Sigmoid colon (tissue), 7 donors: ENCODE results near the gene SUN2. TPM values are rescaled to one million over a fixed set of nuclear protein-coding genes. Genes with fewer than 3 reads are reported as not detected.

Source experiments
- DNase-seq: peaks from one replicate; pipeline ENCODE4 v3.0.0-alpha.2; 2019
- H3K27ac ChIP-seq, 4 donors: fragments of 200-600 bp; sonication (generic); one replicate each; pipeline ENCODE4 v1.5.1; 2016 to 2019; ENCODE audit warnings: mild to moderate bottlenecking in 1 of 4
- H3K27me3 ChIP-seq, 3 donors: fragments of 200-600 bp; sonication (generic); one replicate each; pipeline ENCODE4 v1.5.1; 2019; ENCODE audit warnings: mild to moderate bottlenecking in 1 of 3
- H3K36me3 ChIP-seq, 4 donors: fragments of 200-600 bp; sonication (generic); one replicate each; pipeline ENCODE4 v1.5.1; 2016 to 2019
- H3K4me1 ChIP-seq, 4 donors: fragments of 200-600 bp; sonication (generic); one replicate each; pipeline ENCODE4 v1.5.1; 2017 to 2019
- H3K4me3 ChIP-seq, 4 donors: fragments of 200-600 bp; sonication (generic); one replicate each; pipeline ENCODE4 v1.5.1; 2017 to 2019; ENCODE audit warnings: mild to moderate bottlenecking in 2 of 4, moderate library complexity in 1 of 4
- H3K9me3 ChIP-seq, 4 donors: fragments of 200-600 bp in 3 of 4; sonication (generic) in 3 of 4; one replicate each; pipeline versions ENCODE4 v1.5.1 to v1.6.1; 2013 to 2019
- EP300 ChIP-seq, 4 donors: sonication (generic); formaldehyde crosslinking; IDR thresholded peaks; one replicate each; pipeline ENCODE4 v1.6.1; 2017; ENCODE audit warnings: antibody characterized with exemption in 4 of 4
- POLR2A ChIP-seq, 2 donors: fragments of 450-650 bp; IDR thresholded peaks; one replicate each; pipeline ENCODE4 v1.6.1; 2016; ENCODE audit warnings: antibody characterized with exemption in 2 of 2, mild to moderate bottlenecking in 2 of 2, moderate library complexity in 2 of 2
- POLR2AphosphoS5 ChIP-seq, 4 donors: sonication (generic); formaldehyde crosslinking; IDR thresholded peaks; one replicate each; pipeline ENCODE4 v1.6.1; 2017; ENCODE audit warnings: antibody characterized with exemption in 4 of 4
- WGBS, 2 donors: extraction: QIAGEN DNeasy Blood & Tissue Kit; methylation state at CpG; one replicate each; pipeline ENCODE4 v1.1.7; 2013; 5-methylcytosine and 5-hydroxymethylcytosine counted together
- intact Hi-C: fragments of 100-400 bp; cut with DNase I; formaldehyde crosslinking; loops from one replicate; pipeline ENCODE4 v1.15.1; 2023
- polyA plus RNA-seq, 3 donors: library from polyadenylated mRNA; stranded (reverse); fragments of 200-250 nt; gene quantifications; one replicate each; pipeline ENCODE4 v1.2.3, GENCODE V29; 2013
- total RNA-seq, 4 donors: library from RNA; depleted of rRNA; stranded (reverse); fragments of >200 nt; gene quantifications; one replicate each; pipeline ENCODE4 v1.1.0, GENCODE V29; 2016
- TF ChIP-seq, protein P1 (sequence below), 4 experiments: fragments of 450-650 bp in 3 of 4; fragments of 200-600 bp in 1 of 4; IDR thresholded peaks; one replicate each; pipeline ENCODE4 v1.5.1; 2016 to 2019; ENCODE audit warnings: antibody characterized with exemption in 4 of 4, mild to moderate bottlenecking in 3 of 4, moderate library complexity in 2 of 4
- donor health status: healthy with polysubstance abuse.
- donor health status: Bipolar disorder and iron deficiency.
- donor health status: healthy.

Gene SUN2
- total and polyA plus RNA-seq, 7 donors = 9.2 to 319 (median 255) TPM

DNA sequence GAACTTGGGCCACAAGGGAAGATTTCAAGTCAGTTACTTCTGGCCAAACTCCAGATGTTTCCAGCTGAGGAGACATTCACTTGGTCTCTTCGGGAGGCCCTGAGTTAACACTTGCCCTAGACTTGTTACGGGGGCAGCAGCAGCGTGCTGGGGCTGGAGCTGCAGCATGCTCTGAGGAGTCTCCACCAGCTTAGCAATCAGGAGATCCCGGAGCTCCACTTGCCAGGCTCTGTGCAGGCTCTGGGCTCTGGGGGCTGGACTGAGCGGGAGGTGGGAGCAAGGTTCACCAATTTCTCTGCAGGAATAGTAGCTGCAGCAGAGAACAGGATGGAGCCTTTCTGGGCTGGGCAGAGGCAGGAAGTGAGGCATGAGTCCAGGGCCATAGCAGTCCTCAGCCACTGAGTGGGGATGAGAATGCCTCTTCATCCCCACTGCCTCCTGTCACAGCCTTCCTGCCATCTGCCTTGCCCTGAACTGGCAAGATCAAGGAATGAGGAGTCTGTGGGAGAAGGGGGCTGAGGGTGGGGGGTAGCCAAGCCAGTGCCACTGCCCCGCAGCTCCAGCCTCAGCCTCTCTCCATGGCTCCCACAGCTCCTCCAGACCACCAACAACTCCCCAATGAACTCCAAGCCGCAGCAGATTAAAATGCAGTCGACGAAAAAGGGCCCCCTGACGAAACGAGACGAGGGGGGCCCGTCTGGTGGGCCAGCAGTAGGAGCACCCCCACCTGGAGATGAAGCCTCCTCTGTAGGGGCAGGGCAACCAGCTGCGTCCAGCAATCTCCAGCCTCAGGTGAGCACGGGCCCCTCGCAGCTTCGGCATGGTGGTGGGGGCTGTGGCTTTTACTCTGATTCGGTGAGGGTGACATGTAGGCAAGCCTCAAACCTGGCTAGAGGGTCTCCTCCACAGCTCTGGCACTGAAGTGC is 26.7 kb downstream of the SUN2 start:
- TF ChIP-seq, protein P1, sequence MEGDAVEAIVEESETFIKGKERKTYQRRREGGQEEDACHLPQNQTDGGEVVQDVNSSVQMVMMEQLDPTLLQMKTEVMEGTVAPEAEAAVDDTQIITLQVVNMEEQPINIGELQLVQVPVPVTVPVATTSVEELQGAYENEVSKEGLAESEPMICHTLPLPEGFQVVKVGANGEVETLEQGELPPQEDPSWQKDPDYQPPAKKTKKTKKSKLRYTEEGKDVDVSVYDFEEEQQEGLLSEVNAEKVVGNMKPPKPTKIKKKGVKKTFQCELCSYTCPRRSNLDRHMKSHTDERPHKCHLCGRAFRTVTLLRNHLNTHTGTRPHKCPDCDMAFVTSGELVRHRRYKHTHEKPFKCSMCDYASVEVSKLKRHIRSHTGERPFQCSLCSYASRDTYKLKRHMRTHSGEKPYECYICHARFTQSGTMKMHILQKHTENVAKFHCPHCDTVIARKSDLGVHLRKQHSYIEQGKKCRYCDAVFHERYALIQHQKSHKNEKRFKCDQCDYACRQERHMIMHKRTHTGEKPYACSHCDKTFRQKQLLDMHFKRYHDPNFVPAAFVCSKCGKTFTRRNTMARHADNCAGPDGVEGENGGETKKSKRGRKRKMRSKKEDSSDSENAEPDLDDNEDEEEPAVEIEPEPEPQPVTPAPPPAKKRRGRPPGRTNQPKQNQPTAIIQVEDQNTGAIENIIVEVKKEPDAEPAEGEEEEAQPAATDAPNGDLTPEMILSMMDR (IDR thresholded peaks at IDR 0.05) = no peak
- TF ChIP-seq POLR2A (IDR thresholded peaks at IDR 0.05) (no peak), EP300 (IDR thresholded peaks at IDR 0.05) (no peak), POLR2AphosphoS5 (IDR thresholded peaks at IDR 0.05) (no peak)
- H3K27me3 ChIP-seq = no peaks in the 10 kb centered on the region
- H3K27ac ChIP-seq = no peak overlapping the region
- no peaks in the 10 kb centered on the region for H3K9me3 ChIP-seq
- H3K4me1 ChIP-seq = peaks cover 0 to 27% (median 25%) of the 10 kb centered on the region in 4 donors
- intact Hi-C loops = no loop called here
- 95 to 96% methylated on average over 18 of the region's 18 CpGs for WGBS, 2 donors
- DNase-seq = no peak
- peaks cover 57 to 76% (median 73%) of the 10 kb centered on the region in 4 donors for H3K36me3 ChIP-seq
- H3K4me3 ChIP-seq = no peak overlapping the region

DNA sequence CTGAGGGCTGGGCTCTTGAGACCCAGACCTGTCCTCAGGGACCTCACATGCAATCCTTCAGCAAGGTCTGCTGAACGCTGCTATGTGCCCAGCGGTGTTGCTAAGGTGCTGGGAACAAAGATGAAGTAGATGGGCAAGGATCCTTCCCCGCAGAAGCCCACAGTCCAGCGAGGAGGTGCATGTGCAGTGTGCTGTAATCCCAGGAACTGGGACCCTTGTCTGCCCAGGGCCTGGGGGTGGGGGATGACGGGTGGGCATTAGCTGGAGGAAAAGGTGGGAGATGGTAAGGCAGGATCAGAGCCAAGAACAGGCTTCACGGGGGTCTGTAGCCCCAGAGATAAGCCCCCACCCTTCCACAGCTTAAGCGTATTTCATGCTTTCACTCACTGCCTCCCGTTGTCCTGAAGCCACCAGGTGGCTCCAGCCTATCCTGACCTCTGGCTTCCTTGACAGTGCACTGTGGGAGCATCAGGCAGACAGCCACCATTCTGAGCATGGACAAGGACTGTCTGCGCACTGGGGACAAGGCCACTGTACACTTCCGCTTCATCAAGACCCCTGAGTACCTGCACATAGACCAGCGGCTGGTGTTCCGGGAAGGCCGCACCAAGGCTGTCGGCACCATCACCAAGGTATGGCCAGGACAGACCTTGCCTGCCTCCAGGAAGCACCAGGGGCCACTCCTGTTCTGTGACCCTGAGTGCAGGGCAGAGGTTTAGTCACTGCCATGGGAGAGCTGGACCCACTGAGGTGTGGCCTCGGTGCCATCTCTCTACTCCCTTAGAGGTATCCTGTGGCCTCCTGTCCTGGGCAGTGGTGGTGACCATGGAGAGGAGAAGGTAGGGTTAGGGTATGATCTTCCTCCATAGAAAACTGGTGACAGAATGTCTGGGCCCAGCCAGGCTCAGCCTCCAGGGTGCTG is 28.0 kb downstream of the SUN2 start:
- Histone ChIP-seq H3K27me3 (no peaks in the 10 kb centered on the region), H3K4me3 (no peak overlapping the region), H3K4me1 (peaks cover 0 to 14% (median 12%) of the 10 kb centered on the region in 4 donors), H3K36me3 (peaks cover 61 to 90% (median 84%) of the 10 kb centered on the region in 4 donors), H3K27ac (no peak overlapping the region), H3K9me3 (no peaks in the 10 kb centered on the region)
- WGBS, 2 donors = 95% methylated on average over 15 of the region's 15 CpGs
- peak; percentile 57 for DNase-seq
- TF ChIP-seq POLR2AphosphoS5 (IDR thresholded peaks at IDR 0.05) (no peak), EP300 (IDR thresholded peaks at IDR 0.05) (no peak), POLR2A (IDR thresholded peaks at IDR 0.05) (no peak)
- TF ChIP-seq, protein P1 (IDR thresholded peaks at IDR 0.05) = no peak
- intact Hi-C loops = no loop called here

DNA sequence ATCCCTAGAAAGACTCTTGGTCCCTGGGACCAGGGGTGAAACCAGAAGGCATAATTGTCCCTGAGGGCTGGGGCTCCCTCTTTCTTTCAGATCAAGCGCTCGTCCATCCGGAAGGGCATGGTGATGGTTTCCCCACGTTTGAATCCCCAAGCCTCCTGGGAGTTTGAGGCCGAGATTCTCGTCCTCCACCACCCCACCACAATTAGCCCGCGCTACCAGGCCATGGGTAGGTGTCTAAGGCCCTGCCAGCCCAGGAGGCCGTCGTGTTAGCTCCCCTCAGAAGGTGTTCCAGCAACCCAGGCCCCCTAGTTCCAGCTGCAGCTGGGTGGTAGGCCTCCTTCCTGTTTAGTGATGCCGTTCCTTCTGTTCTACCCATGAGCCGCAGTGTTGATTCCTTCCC is 28.7 kb downstream of the SUN2 start:
- H3K4me3 ChIP-seq = no peak overlapping the region
- intact Hi-C loops = no loop called here
- peaks cover 0 to 7% (median 5%) of the 10 kb centered on the region in 4 donors for H3K4me1 ChIP-seq
- H3K36me3 ChIP-seq = peaks cover 61 to 96% (median 88%) of the 10 kb centered on the region in 4 donors
- 94 to 95% methylated on average over 12 of the region's 12 CpGs for whole genome bisulfite sequencing, 2 donors
- peak; percentile 54 for DNase-seq
- no peak for TF ChIP-seq EP300 (IDR thresholded peaks at IDR 0.05)
- TF ChIP-seq, protein P1 (IDR thresholded peaks at IDR 0.05) = no peak
- TF ChIP-seq POLR2AphosphoS5 (IDR thresholded peaks at IDR 0.05) = no peak
- TF ChIP-seq POLR2A (IDR thresholded peaks at IDR 0.05) = no peak
- no peaks in the 10 kb centered on the region for H3K27me3 ChIP-seq
- H3K9me3 ChIP-seq = no peaks in the 10 kb centered on the region
- no peak overlapping the region for H3K27ac ChIP-seq

DNA sequence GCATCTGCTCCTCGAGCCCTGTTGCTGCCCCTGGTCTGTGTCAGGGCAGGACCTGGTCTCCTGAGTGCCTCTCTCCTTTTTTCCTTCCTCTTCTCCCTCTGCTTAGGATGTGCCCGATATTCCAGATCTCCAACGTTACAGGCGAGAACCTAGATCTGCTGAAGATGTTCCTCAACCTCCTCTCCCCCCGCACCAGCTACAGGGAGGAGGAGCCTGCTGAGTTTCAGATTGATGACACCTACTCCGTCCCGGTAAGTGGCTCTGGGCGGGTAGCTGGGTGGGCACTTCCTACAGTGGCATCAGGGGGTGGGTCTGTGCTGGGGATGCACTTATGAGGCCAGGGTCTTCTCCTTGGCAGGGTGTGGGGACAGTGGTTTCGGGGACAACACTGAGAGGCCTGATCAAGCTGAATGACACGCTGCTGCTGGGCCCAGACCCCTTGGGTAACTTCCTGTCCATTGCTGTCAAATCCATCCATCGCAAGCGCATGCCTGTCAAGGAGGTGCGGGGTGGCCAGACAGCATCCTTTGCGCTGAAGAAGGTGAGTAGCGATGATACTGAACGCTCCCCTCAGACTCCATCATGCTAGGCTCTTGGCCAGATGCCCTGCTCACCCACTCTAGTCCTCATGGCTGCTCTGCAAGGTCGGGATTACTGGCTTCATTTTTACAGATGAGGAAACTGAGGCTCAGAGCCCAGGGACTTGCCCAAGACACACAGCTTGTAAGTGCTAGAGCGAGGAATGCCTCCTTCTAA is 29.7 kb downstream of the SUN2 start:
- intact Hi-C loops = no loop called here
- Histone ChIP-seq H3K27me3 (no peaks in the 10 kb centered on the region), H3K9me3 (no peaks in the 10 kb centered on the region), H3K4me3 (no peak overlapping the region), H3K36me3 (peaks cover 61 to 100% (median 82%) of the 10 kb centered on the region in 4 donors), H3K27ac (no peak overlapping the region), H3K4me1 (no peaks in the 10 kb centered on the region)
- WGBS, 2 donors = 95 to 96% methylated on average over 18 of the region's 18 CpGs
- peak; percentile 61 for DNase-seq
- TF ChIP-seq POLR2A (IDR thresholded peaks at IDR 0.05) (no peak), EP300 (IDR thresholded peaks at IDR 0.05) (no peak), POLR2AphosphoS5 (IDR thresholded peaks at IDR 0.05) (no peak)
- TF ChIP-seq, protein P1 (IDR thresholded peaks at IDR 0.05) = no peak
